Body of pancreas (tissue), 4 donors: ENCODE data around the gene PWWP2B. TPM values are rescaled to one million over a fixed set of nuclear protein-coding genes. Genes with fewer than 3 reads are reported as not detected.

Experiments
- ATAC-seq: fragments of 150-250 bp; one replicate; pipeline ENCODE4 v1.9.1; 2016
- DNase-seq, 4 donors: peaks; one replicate each; pipeline ENCODE4 v3.0.0-alpha.2; 2019
- H3K27ac ChIP-seq, 4 donors: fragments of 200-600 bp; sonication (generic); 1 replicate in 3 of 4; 2 replicates in 1 of 4; pipeline versions ENCODE4 v1.5.1 to v1.6.1; 2016 to 2019; ENCODE audit warnings: mild to moderate bottlenecking in 1 of 4, mixed read lengths in 1 of 4, moderate library complexity in 1 of 4
- H3K27me3 ChIP-seq, 2 donors: fragments of 200-600 bp; sonication (generic); one replicate each; pipeline ENCODE4 v1.6.0; 2016; ENCODE audit warnings: mild to moderate bottlenecking in 1 of 2
- H3K36me3 ChIP-seq, 2 donors: fragments of 200-600 bp; sonication (generic); replicated peaks in 1 of 2; 2 replicates each; pipeline ENCODE4 v1.5.1; 2016; ENCODE audit warnings: low read depth in 2 of 2; ENCODE audit not compliant: insufficient read depth in 1 of 2
- H3K4me1 ChIP-seq: fragments of 200-600 bp; sonication (generic); one replicate; pipeline ENCODE4 v1.6.0; 2016
- H3K4me3 ChIP-seq, 2 donors: fragments of 200-600 bp; sonication (generic); 1 replicate in 1 of 2; 2 replicates in 1 of 2; pipeline ENCODE4 v1.5.1; 2016 to 2019
- H3K9me3 ChIP-seq, 3 donors: fragments of 200-600 bp; sonication (generic); 1 replicate in 2 of 3; 2 replicates in 1 of 3; pipeline ENCODE4 v1.5.1; 2016
- CTCF ChIP-seq, 7 experiments: fragments of 450-650 bp in 4 of 7; fragments of 200-600 bp in 3 of 7; sonication (generic) in 3 of 7; IDR thresholded peaks; one replicate each; pipeline ENCODE4 v1.5.1; 2016 to 2019; ENCODE audit warnings: antibody characterized with exemption in 7 of 7
- POLR2A ChIP-seq, 3 donors: fragments of 450-650 bp; IDR thresholded peaks; one replicate each; pipeline ENCODE4 v1.6.1; 2016; ENCODE audit warnings: antibody characterized with exemption in 3 of 3, mild to moderate bottlenecking in 2 of 3
- WGBS, 2 donors: methylation state at CpG; one replicate each; pipeline ENCODE4 v1.1.5; 2017; 5-methylcytosine and 5-hydroxymethylcytosine counted together
- intact Hi-C: fragments of 100-400 bp; cut with DNase I; formaldehyde crosslinking; loops from one replicate; pipeline ENCODE4 v1.15.1; 2023
- total RNA-seq, 2 donors: library from RNA; depleted of rRNA; stranded (reverse); fragments of >200 nt; gene quantifications; one replicate each; pipeline ENCODE4 v1.1.0, GENCODE V29; 2016

PWWP2B gene
- total RNA-seq, 2 donors from 2014 or later = 31.9 to 46.5 TPM

- 70 to 82% methylated on average over 9 to 19 of the region's 19 CpGs for WGBS, 2 donors
- Histone ChIP-seq H3K4me3 (no peak overlapping the region), H3K27ac (no peak overlapping the region), H3K4me1 (peaks cover 30% of the 10 kb centered on the region), H3K27me3 (no peaks in the 10 kb centered on the region), H3K9me3 (no peaks in the 10 kb centered on the region), H3K36me3 (no peaks in the 10 kb centered on the region)
- TF ChIP-seq POLR2A (IDR thresholded peaks at IDR 0.05) (no peak), CTCF (IDR thresholded peaks at IDR 0.05) (no peak)
- ATAC-seq (no peak), DNase-seq (peak in 2 of 4 donors; percentile 5 to 9)
- intact Hi-C loops = no loop called here
Observed at GRCh38 chr10:132390921-132391675, 5.9 kb upstream of the PWWP2B start.

DNA sequence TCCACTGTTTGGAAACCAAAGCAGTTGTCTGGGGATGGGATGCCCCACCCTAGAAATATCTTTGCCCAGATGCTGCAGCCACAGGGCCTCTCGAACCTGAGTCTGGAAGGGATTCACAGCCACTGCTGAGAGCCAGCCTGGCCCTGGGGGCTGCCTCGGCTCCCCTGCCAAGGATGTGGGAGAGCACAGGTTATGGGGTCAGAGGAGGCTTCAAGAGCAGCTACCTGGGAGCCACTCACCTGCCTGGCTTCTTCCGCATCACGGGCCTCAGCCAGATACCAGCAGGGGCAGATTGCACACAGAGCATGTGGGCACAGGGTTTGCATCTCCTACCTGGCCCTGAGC, 5.4 kb upstream of the PWWP2B start:
- TF ChIP-seq CTCF (IDR thresholded peaks at IDR 0.05) (no peak), POLR2A (IDR thresholded peaks at IDR 0.05) (no peak)
- intact Hi-C loops = no loop called here
- Histone ChIP-seq H3K36me3 (no peaks in the 10 kb centered on the region), H3K9me3 (no peaks in the 10 kb centered on the region), H3K4me3 (no peak overlapping the region), H3K4me1 (peaks cover 33% of the 10 kb centered on the region), H3K27ac (no peak overlapping the region), H3K27me3 (no peaks in the 10 kb centered on the region)
- DNase-seq (peak in 2 of 4 donors; percentile 2 to 10), ATAC-seq (no peak)
- WGBS, 2 donors = 72 to 92% methylated on average over 2 to 4 of the region's 4 CpGs

DNA sequence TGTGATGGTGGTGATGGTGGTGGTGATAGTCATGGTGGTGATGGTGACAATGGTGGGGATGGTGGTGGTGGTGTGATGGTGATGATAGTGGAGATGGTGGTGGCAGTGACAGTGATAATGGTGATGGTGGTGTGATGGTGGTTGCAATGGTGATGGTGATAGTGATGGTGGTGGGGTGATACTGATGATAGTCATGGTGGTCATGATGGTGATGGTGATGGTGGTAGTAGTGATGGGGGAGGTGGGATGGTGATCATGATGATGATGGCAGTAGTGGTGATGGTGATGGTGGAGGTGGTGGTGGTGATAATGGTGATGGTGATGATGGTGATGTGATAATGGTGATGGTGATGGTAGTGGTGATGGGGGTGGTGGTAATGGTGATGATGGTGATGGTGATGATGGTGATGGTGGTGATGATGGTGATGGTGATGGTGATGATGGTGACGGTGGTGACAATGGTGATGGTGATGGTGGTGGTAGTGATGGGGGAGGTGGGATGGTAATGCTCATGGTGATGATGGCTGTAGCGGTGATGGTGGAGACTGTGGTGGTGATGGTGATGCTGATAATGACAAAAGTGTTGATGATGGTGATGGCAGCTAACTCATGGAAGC, 4.7 kb upstream of the PWWP2B start:
- H3K27me3 ChIP-seq = no peaks in the 10 kb centered on the region
- TF ChIP-seq CTCF (IDR thresholded peaks at IDR 0.05) = no peak
- no peak for TF ChIP-seq POLR2A (IDR thresholded peaks at IDR 0.05)
- 85 to 91% methylated on average over 2 of the region's 2 CpGs for WGBS, 2 donors
- H3K27ac ChIP-seq = no peak overlapping the region
- intact Hi-C loops = no loop called here
- no peaks in the 10 kb centered on the region for H3K36me3 ChIP-seq
- ATAC-seq (no peak), DNase-seq (peak in 1 of 4 donors; percentile 2)
- H3K9me3 ChIP-seq = no peaks in the 10 kb centered on the region
- no peak overlapping the region for H3K4me3 ChIP-seq
- peaks cover 33% of the 10 kb centered on the region for H3K4me1 ChIP-seq

- Histone ChIP-seq H3K27me3 (no peaks in the 10 kb centered on the region), H3K4me1 (peaks cover 34% of the 10 kb centered on the region), H3K36me3 (no peaks in the 10 kb centered on the region), H3K4me3 (no peak overlapping the region), H3K9me3 (no peaks in the 10 kb centered on the region), H3K27ac (peak overlapping the region in 1 of 4 donors; percentile 38)
- intact Hi-C loops = no loop called here
- no peak for ATAC-seq
- 76 to 85% methylated on average over 11 to 12 of the region's 12 CpGs for WGBS, 2 donors
- TF ChIP-seq POLR2A (IDR thresholded peaks at IDR 0.05) (no peak), CTCF (IDR thresholded peaks at IDR 0.05) (no peak)
- DNase-seq = peak in 1 of 4 donors; percentile 6
Observed at GRCh38 chr10:132392811-132393694, 3.9 kb upstream of the PWWP2B start.
